Measurements from ENCODE around the gene FAM107B.

Gene FAM107B

GRCh38 chr10:14707481-14707880 lies 67.2 kb downstream of the FAM107B start:
- H3K9me3 Mint-ChIP-seq = no peaks in the 10 kb centered on the region
- no peaks in the 10 kb centered on the region for H3K36me3 Mint-ChIP-seq (ENCODE audit: low read depth)
- TF ChIP-seq CTCF (IDR thresholded peaks at IDR 0.05; ENCODE audit: unreplicated experiment in 3 of 3) = no peak
- H3K27me3 Mint-ChIP-seq (ENCODE audit: low read depth) = peaks cover 4% of the 10 kb centered on the region
- peak overlapping the region in 2 of 3 experiments; percentile 42 to 93 for H3K27ac Mint-ChIP-seq
- no peaks in the 10 kb centered on the region for H3K4me1 Mint-ChIP-seq
- no peak overlapping the region for H3K4me3 Mint-ChIP-seq

DNA sequence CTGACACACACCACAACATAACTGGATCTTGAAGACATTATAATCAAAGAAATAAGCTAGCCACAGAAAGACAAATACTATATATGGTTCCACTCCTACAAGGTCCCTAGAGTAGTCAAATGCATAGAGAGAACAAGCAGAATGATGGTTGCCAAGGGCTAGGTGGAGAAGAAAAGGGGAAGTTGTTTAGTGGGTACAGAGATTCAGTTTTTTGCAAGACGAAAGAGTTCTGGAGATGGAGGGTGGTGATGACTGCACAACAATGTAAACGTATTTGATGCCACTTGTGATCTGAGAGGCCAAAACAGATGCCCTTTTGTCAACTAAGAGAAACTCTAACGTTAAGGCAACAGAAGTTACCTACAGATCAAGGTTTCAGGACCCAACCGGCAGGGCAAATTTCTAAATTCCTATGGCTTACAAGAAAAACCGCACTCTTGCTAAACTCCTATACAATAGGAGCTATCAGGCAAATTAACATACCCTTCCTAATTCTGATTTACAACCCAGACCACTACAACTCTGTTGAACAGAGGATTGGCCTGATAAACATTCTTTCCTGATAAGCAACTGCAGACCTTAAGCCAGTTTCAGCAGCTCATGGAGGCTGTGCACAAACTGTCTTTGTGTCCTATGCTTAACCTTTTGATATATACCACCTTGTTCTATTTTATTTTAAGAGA lies 69.0 kb downstream of the FAM107B start:
- no peak overlapping the region for H3K4me3 Mint-ChIP-seq
- peaks cover 4% of the 10 kb centered on the region for H3K27me3 Mint-ChIP-seq (ENCODE audit: low read depth)
- no peaks in the 10 kb centered on the region for H3K4me1 Mint-ChIP-seq
- no peaks in the 10 kb centered on the region for H3K9me3 Mint-ChIP-seq
- no peak for TF ChIP-seq CTCF (IDR thresholded peaks at IDR 0.05; ENCODE audit: unreplicated experiment in 3 of 3)
- H3K36me3 Mint-ChIP-seq (ENCODE audit: low read depth) = no peaks in the 10 kb centered on the region
- H3K27ac Mint-ChIP-seq = peak overlapping the region in 1 of 3 experiments; percentile 1

DNA sequence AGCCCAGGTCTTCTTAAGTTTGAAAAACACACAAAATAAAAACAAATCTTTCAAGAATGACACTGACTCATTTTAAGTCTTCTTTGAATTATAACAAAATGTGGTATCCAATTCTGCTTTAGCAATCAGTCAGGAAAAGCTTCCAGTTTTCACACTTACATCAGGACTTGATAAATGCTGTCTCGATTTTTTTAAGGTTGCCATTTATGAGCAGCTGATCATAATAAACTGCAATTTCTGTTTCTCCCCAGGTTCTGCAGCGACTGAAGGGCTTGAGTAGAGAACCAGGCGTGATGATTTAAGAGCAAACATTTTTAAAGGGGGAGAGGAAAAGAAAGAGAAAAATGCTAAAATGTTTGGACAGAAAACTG lies 71.1 kb downstream of the FAM107B start:
- no peak overlapping the region for H3K4me3 Mint-ChIP-seq
- H3K36me3 Mint-ChIP-seq (ENCODE audit: low read depth) = no peaks in the 10 kb centered on the region
- no peaks in the 10 kb centered on the region for H3K9me3 Mint-ChIP-seq
- TF ChIP-seq CTCF (IDR thresholded peaks at IDR 0.05; ENCODE audit: unreplicated experiment in 3 of 3) = no peak
- H3K4me1 Mint-ChIP-seq = no peaks in the 10 kb centered on the region
- no peak overlapping the region for H3K27ac Mint-ChIP-seq
- peaks cover 4% of the 10 kb centered on the region for H3K27me3 Mint-ChIP-seq (ENCODE audit: low read depth)

- H3K9me3 Mint-ChIP-seq = no peaks in the 10 kb centered on the region
- H3K4me1 Mint-ChIP-seq = no peaks in the 10 kb centered on the region
- H3K27me3 Mint-ChIP-seq (ENCODE audit: low read depth) = peaks cover 4% of the 10 kb centered on the region
- no peak for TF ChIP-seq CTCF (IDR thresholded peaks at IDR 0.05; ENCODE audit: unreplicated experiment in 3 of 3)
- no peaks in the 10 kb centered on the region for H3K36me3 Mint-ChIP-seq (ENCODE audit: low read depth)
- H3K4me3 Mint-ChIP-seq = no peak overlapping the region
- H3K27ac Mint-ChIP-seq = no peak overlapping the region
Measured at GRCh38 chr10:14701466-14701865, 73.2 kb downstream of the FAM107B start.

- Mint-ChIP-seq H3K4me3 (no peak overlapping the region), H3K9me3 (no peaks in the 10 kb centered on the region), H3K27ac (no peak overlapping the region), H3K4me1 (no peaks in the 10 kb centered on the region), H3K36me3 (ENCODE audit: low read depth) (no peaks in the 10 kb centered on the region), H3K27me3 (ENCODE audit: low read depth) (peaks cover 3% of the 10 kb centered on the region)
- TF ChIP-seq CTCF (IDR thresholded peaks at IDR 0.05; ENCODE audit: unreplicated experiment in 3 of 3) = no peak
Measured at GRCh38 chr10:14700546-14700945, 74.2 kb downstream of the FAM107B start.

- H3K36me3 Mint-ChIP-seq (ENCODE audit: low read depth) = no peaks in the 10 kb centered on the region
- TF ChIP-seq CTCF (IDR thresholded peaks at IDR 0.05; ENCODE audit: unreplicated experiment in 3 of 3) = no peak
- H3K4me1 Mint-ChIP-seq = no peaks in the 10 kb centered on the region
- no peaks in the 10 kb centered on the region for H3K9me3 Mint-ChIP-seq
- no peak overlapping the region for H3K27ac Mint-ChIP-seq
- no peak overlapping the region for H3K4me3 Mint-ChIP-seq
- H3K27me3 Mint-ChIP-seq (ENCODE audit: low read depth) = no peaks in the 10 kb centered on the region
Measured at GRCh38 chr10:14699482-14699881, 75.2 kb downstream of the FAM107B start.

Measured in nephron (organoid).